NCI-H2227 (cell line): ENCODE measurements around the gene CLCA4.

Source experiments
- DNase-seq: peaks from one replicate; lab custom pipeline; 2025; ENCODE audit not compliant: unreplicated experiment; lab: John Stamatoyannopoulos, UW

CLCA4 gene

DNA sequence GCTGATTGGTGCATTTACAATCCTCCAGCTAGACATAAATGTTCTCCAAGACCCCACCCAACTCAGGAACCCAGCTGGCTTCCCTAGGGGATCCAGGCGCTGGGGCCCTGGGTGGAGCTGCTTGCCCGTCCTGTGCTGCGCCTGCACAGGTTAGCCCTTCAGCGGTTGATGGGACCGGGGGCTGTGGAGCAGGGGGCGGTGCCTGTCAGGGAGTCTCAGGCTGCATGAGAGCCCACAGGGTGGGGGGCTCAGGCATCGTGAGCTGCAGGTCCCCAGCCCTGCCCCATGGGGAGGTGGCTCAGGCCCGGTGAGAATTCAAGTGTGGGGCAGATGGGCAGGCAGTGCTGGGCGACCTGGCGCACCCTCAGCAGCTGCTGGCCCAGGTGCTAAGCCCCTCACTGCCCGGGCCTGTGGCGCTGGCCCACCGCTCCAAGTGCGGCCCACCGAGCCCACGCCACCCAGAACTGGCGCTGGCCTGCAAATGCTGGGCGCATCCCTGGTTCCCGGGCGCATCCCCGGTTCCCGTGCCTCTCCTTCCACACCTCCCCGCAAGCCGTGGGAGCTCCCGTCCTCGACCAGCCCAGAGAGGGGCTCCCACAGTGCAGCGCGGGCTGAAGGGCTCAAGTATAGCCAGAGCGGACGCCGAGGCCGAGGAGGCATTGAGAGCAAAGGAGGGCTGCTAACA, 23.1 kb upstream of the CLCA4 start:
- DNase-seq: no peak

DNA sequence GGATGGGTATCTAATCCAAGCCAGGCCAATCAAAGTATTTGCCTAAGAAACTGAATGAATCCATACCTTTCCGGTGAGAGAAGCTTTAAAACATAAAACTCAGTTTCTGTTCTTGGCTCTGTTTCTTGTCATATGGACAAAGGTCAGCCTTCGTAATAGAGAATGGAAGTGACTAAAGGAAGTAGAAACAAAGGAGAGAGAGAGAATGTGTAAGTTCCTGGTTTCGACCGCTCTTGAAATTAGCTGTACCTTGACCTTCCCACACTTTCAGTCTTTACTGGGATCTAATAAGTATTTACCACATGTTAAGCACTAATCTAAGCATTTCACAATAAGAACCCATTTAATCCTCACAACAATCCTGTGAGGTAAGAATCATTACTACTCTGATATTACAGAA, 19.6 kb upstream of the CLCA4 start:
- no peak for DNase-seq

DNA sequence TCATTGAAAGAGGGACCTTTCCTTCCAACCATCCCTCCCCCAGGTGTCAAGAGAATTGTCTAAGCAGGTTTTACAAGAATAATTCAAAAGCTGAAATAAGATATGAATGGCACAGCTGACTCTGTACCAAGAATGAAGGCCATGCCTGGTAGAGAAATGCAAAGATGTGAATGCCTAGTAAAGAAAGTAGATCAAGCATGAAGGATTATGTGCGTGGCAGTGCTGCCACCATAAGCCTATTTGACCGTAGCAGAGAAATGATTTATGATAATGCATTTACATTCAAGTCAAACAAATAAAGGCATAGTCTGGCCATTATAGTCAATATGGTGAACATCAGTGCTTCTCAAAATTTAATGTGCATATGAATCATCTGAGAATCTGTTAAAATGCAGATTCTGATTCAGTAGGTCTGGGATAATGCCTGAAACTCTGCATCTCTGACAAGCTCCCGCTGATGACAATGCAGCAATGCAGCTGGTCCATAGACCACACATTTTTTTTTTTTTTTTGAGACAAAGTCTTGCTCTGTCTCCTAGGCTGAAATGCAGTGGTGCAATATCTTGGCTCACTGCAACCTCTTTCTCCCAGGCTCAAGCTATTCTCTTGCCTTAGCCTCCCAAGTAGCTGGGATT, 16.6 kb upstream of the CLCA4 start:
- no peak for DNase-seq

DNA sequence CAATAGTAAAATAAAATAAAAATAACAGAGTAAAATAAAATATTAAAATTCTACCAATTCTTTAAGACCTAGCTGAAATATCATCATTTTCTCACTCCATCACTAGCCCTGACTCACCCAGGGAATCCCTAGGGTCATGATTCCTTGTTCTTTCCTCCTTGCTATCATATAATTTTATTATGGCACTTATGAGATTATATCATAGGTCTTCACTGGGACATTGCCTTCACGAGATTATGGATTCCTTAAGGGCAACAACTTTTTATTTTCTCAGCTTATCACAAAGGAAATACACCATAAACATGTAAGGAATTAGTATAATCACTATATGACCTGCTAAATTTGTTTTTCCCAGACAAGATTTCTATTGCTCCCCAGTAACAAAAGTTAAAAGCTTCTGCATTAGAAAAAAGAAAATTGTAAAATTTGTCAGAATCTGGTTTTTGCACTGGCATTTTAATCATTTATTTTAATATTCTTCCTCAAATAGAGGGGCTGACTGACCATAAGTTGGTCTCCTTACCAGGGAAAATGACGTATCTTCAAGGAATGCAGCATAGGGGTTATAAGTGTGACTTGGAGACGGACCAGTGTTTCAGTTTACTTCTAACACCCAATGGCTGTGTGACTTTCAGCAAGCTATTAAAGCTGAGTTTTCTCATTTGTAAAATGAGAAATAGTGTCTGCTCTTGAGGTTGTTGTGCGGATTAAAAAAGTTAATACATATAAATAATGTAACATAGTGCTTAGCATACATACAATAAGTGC, 8.8 kb upstream of the CLCA4 start:
- DNase-seq: no peak

DNA sequence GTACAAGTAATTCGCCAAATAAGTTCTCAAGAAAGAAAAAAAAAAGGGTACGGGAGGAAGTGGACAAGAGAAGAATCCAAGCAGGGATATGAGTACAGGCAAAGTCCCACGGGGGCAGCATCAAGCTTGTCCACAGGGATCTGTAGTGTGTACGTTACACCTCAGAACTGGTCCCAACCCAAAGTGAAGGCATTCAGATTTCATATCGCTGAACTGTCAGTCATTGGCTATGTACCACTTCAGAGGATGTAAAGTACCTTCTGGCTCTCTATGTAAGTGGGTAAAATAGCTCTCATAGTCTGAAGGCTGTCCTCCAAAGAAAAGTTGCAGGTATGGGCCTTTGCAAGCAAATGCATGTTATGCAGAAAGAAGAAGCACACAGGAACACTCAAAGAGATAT, 8.1 kb upstream of the CLCA4 start:
- no peak for DNase-seq

DNA sequence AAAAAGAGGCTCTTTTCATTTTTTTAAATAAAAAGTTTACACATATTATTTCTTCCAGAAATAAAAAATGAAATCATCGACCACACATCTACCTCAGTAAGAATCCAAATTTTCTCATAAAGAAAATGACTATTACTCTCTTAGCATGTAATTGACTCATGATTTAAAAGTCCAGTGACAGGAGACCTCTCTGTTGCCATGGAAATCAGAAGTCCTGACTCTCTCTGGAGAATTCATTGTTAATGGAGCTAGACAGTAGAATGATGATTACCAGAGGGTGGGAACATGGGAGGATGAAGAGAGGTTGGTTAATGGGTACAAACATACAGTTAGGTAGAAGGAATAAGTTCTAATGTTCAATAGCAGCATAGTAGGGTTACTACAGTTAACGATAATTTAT, 5.0 kb upstream of the CLCA4 start:
- DNase-seq: no peak

DNA sequence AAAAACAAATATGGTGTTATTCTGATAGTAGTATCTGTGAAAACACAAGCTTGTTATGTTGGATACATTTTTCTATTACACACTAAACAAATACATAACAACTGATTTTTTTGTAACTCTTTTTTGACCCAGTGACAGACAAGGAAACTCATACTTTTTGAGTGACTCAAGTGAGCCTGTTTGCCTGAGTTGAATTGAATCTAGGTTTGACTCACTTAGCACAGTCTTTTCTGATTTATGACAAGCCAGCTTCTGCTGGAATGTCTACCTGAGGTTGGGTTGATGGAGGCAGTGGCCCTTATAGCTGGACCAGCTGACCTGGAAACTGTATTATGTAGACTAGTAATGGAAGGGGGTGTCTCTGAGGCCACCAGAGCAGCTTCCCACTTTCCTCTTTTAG, 4.2 kb upstream of the CLCA4 start:
- no peak for DNase-seq

DNA sequence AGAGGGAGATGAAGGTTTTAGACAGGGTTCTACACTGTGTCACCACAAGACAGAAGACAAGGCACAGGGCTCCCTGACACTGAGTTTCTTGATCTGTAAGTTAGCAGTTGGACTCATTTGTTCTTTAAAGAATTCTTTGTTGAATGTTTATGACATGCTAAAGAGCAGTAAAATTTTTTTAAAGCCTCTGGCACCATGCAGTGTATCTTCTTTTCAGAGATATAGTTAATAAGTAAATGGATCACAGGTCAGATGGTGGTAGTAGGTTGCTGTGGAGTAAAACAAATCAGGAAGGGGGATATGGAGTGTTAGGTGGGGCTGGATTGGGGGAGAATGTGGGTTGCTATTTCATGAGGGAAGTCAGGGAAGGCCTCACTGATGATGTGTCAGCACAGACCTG, 2.0 kb downstream of the CLCA4 start:
- DNase-seq: no peak

DNA sequence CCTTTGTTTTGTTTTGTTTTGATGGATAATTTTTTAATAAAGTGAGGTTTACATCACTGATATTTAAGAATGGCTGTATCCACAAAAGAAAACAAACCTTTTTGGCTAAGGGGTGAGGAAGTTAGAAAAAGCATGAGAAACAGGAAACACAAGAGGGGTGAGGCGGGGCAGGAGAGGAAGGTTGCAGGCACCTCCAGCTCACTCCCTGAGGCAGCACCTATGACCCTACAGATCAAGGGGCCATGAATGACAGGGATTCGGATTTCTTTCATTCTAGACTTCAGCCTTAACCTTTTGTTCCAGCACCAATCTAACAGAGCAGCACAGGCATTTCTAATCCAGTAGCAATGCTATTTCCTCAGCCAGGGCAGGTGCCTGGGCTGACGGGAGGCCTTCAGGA, 4.4 kb downstream of the CLCA4 start:
- no peak for DNase-seq

DNA sequence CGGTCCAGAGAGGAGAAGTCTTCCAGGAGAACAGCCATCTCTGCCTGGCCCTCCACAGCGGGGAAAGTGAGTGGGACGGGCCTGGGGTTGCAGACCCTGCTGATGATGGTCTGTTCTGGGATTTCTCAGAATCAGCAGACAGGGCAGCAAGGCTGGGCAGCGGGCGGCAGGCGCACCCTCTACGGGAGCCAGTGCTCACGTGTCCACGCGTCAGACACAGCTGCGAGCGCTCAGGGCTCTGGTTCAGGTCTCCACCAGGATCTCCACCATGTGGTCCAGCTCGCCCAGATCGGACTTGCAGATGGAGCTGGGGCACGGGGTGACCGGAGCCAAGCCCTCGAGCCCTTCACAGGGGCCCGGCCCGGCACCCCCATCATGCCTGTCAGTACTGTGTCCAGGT, 5.5 kb downstream of the CLCA4 start:
- DNase-seq: no peak

DNA sequence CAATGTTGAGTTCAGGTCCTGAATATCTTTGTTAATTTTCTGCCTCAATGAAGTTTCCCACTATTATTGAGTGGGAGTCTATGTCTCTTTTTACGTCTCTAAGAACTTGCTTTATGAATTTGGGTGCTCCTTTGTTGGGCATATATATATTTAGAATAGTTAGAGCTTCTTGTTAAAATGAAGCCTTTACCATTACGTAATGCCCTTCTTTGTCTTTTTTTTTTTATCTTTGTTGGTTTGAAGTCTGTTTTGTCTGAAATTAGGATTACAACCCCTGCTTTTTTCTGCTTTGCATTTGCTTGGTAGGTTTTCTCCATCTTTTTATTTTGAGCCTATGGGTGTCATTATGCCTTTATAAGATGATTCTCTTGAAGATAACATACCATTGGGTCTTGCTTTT, 10.9 kb downstream of the CLCA4 start:
- no peak for DNase-seq

DNA sequence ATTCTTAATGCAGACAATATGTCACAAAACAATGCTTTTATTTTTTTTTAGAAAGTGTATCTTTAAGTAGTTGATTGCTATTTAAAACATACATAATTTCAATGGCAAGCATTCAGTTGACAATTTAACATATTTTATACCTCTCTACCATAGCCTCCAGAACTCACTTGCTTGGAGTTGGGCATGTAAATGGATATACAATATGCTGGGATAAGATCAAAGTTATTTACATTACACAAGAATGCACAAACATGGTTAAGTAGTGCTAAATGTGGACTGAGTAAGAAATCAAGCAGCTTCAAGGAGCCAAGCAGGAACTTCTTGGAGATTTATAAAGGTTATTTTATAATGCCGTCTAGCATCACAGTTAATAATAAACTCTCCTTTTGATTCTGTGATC, 17.0 kb downstream of the CLCA4 start:
- DNase-seq: no peak

DNA sequence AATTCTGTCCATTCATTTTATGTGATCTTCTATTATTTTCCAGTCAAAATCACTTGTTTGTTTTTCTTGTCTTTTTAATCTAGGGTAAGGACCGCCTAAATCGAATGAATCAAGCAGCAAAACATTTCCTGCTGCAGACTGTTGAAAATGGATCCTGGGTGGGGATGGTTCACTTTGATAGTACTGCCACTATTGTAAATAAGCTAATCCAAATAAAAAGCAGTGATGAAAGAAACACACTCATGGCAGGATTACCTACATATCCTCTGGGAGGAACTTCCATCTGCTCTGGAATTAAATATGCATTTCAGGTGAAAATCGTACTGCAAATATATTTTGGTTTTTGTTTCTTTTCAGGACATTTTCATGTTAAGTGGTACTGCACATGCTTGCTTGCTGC, 20.5 kb downstream of the CLCA4 start:
- DNase-seq: no peak

DNA sequence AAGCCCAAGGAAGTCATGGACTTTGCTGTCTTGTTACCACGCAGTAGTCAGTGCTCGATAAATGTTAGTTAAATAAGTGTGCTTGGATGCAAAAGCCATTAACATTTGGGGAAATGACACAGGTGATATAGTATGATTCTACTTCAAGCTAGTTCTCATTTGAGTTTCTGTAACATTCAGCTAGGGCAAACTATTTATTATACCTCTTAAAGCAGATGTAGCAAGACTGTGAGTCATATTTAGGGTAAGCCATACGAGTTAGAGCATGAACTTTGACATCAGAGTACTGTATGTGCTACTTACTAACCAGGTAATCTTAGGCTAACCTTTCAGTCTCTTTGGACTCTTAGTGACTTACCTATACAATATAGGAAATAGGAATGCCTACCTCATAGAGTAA, 21.0 kb downstream of the CLCA4 start:
- no peak for DNase-seq

DNA sequence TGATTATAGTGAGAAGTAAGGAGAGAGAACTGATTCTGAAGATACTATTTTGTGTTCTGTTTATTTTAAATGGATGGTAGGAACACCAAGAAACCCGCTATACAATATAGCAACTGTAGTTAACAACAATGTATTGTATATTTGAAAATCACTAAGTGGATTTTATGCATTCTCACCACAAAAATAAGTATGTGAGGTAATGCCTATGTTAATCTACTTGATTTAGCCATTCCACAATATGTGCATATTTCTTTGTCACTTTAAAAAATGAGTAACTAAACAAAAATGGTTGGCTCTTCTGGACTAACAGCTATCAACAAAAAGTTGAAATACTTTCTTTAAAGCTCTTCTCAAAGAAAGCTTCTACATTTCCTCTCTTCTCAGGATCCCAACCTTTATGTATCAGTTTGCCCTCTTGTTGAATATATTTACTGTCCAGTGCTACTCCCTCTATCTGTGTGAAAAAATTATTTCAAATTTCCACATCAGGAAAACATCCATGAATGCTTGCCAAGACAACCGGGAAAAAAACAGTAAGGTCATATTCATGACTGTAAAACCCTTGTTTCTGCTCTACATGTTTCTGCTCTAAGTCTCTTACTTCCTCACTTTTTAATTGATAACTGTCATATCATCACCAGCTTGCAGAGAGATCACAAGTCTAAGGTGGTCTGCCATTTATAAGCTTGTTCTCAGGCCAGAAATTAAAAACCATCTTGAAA, 27.0 kb downstream of the CLCA4 start:
- no peak for DNase-seq

DNA sequence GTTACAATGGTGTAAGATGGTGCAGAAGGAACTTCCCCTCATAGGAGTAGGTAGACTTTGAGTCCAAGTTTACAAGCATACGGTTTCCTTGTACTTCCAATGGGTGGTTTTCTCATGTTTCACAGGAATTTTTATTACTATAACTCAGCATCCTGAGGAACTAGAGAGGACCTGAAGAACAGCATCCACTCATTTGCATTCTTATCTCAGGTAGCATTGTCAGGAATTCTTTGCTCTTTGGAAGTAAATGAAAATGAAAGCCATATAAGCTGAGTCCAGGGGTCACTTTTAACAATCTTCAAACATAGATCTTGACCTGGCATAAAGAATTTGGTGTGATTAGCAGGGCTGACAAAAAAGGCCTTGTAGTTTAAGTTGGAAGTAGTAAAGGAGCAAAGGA, 34.4 kb downstream of the CLCA4 start:
- no peak for DNase-seq

DNA sequence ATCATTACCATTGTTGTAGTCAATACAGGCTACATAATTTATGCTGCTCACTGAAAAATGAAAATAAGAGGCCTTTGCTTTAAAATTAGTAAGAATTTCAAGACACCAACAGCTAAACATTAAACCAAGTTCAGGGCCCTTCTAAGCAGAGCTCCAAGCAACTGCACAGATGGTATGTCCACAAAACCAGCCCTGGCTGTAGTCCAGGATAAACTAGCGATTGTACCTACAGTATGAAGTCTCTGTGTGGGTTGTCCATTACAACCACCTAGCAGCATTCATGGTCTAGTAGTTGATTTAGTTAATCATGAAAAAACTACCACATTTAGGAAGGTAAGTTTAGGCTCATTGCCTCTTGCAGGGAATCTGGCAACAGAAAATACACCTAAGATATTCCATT, 35.3 kb downstream of the CLCA4 start:
- DNase-seq: no peak

DNA sequence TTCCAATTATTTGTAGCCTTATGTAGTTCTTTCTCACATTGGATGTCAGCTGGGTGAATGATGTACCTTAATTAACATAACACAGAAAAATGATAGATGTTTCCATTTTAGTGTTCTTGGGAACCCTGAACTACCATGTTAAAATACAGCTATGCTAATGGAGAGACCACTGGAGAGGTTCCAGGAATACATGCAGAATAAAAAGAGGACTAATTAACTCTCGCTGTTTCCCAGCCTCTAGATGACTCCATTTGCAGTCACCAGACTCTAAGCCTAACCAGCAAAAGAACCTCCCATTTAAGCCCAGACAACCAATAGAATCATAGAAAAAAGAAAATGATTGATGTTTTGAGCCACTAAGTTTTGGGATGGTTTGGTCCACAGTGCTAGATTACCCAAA, 36.2 kb downstream of the CLCA4 start:
- DNase-seq: no peak

DNA sequence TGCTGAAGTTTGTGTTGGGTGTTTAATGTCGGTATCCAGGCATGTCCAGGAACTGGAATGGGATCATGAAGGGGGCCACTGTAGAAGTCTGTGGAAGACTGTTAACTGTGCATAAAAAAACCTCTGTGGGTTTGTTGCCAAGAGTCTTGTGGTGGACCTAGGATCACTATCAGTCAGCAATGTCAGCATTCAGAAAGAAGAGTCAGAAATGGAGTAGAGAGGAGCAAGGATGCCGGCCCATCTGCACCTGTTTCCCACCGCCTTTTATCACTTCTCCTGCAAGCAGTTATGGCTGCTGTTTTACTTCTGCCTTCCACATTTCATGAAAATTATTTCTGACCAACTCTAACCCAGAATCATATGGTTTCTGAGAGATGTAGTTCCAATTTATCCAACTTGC, 36.7 kb downstream of the CLCA4 start:
- no peak for DNase-seq

DNA sequence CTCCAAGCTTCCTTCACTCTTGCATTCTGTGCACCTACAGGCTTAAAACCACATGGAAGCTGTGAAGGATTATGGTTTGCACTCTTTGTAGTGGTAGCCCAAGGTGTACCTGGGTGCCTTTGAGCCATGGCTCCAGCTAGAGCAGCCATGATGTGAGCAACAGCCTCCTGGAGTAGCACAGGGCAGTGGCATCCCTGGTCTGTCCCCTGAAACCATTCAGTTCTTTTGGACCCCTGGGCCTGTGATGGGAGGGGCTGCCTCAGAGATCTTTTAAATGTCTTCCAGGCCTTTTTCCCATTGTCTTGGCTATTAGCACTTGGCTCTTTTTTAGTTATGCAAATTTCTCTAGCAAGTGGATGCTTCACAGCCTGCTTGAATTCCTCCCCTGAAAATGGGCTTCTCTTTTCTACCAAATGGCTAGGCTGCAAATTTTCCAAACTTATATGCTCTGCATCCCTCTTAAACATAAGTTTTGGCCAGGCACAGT, 47.4 kb downstream of the CLCA4 start:
- DNase-seq: no peak

DNA sequence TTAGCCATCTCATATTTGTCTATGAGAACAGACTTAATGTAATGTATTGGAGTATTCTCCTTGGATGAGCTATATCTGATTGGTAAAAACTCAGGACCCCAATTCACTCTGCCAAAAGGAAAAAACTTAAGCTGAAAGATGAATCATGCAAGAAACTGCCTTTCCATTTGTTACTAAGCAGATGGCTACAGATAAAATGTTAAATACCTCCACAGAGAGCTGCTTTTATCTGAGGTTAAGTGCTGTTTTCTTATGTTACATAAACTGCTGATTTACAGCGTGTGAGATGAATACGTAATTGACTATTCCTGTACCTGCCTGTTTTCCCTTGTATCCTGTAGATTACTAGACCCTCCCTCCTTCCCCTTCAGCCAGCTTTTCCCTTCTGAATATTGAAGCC, 49.3 kb downstream of the CLCA4 start:
- DNase-seq: no peak
